ENCODE data around the gene GPD1L. TPM values are rescaled to one million over a fixed set of nuclear protein-coding genes. Genes with fewer than 3 reads are reported as not detected.

Gene GPD1L
- total and polyA plus RNA-seq, 2 of the 13 experiments (the other 11 are each of a cell fraction or from before 2014, with no cell fraction given) = 4.9 to 13.7 TPM

DNA sequence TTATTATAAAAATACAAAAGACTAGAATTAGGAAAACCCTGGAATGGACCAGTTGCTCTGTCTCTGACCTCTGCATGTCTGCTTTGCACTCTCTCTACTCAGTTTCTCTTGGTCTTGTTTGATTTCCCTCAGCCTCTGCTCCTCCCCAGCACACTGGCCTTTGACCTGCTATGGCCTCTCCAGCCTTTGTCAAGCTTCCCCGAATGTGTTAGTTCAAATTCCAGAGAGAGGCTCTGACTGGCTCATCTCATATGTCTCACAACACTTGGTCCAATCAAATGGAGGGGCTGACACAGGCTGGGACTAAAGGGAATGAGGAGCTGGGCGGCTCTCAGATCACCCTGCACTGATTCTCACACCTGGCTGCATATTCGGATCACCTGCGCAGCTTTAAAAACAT, 79.7 kb downstream of the GPD1L start (continued):
- TF ChIP-seq POGZ (CRISPR knock-in tag; IDR thresholded peaks at IDR 0.05) (peak; percentile 99), SP5 (CRISPR knock-in tag; IDR thresholded peaks at IDR 0.05; ENCODE audit: borderline replicate concordance, low read depth) (peak; percentile 99), MAX (IDR thresholded peaks at IDR 0.05) (0 out of 2 replicates have a peak, but pooled peaks have one; percentile 36), FOXO4 (CRISPR knock-in tag; conservative IDR thresholded peaks at IDR 0.05) (no peak), ZNF354B (CRISPR knock-in tag; IDR thresholded peaks at IDR 0.05) (no peak), ZNF30 (CRISPR knock-in tag; IDR thresholded peaks at IDR 0.05) (no peak), NR2C2 (CRISPR knock-in tag; IDR thresholded peaks at IDR 0.05; ENCODE audit: borderline replicate concordance) (peak; percentile 81), ZKSCAN1 (IDR thresholded peaks at IDR 0.05; ENCODE audit: low read length) (no peak), ZNF24 (IDR thresholded peaks at IDR 0.05) (no peak), SOX6 (IDR thresholded peaks at IDR 0.05) (no peak), SOX6 (CRISPR knock-in tag; IDR thresholded peaks at IDR 0.05) (peak; percentile 93), NR2F1 (CRISPR knock-in tag; IDR thresholded peaks at IDR 0.05) (peak; percentile 94 to 96; a peak in 3 of 4 replicates), PHF21A (CRISPR knock-in tag; IDR thresholded peaks at IDR 0.05) (peak; percentile 88), MEIS2 (CRISPR knock-in tag; IDR thresholded peaks at IDR 0.05) (no peak), ZNF788 (CRISPR knock-in tag; IDR thresholded peaks at IDR 0.05; ENCODE audit: borderline replicate concordance) (peak; percentile 59; the same call in 1 of the 2 replicates), SAP130 (CRISPR knock-in tag; IDR thresholded peaks at IDR 0.05; ENCODE audit: low read depth) (peak; percentile 57), BCL6 (CRISPR knock-in tag; IDR thresholded peaks at IDR 0.05) (peak; percentile 89), PREB (CRISPR knock-in tag; IDR thresholded peaks at IDR 0.05) (no peak), NPAS2 (CRISPR knock-in tag; IDR thresholded peaks at IDR 0.05; ENCODE audit: borderline replicate concordance) (no peak), ZFP37 (CRISPR knock-in tag; IDR thresholded peaks at IDR 0.05; ENCODE audit: borderline replicate concordance) (peak; percentile 34; the same call in 1 of the 2 replicates), NFYB (CRISPR knock-in tag; IDR thresholded peaks at IDR 0.05) (peak; percentile 90), CCAR2 (optimal IDR thresholded peaks at IDR 0.05; ENCODE audit: low read depth, low read length) (no peak), ARID2 (CRISPR knock-in tag; IDR thresholded peaks at IDR 0.05; ENCODE audit: borderline replicate concordance) (peak; percentile 79; the same call in 1 of the 2 replicates), PBX2 (CRISPR knock-in tag; IDR thresholded peaks at IDR 0.05) (peak; percentile 65), FOXO1 (CRISPR knock-in tag; IDR thresholded peaks at IDR 0.05) (no peak; the same call in 1 of the 2 replicates), GTF3A (CRISPR knock-in tag; conservative IDR thresholded peaks at IDR 0.05) (no peak), ZBTB14 (CRISPR knock-in tag; IDR thresholded peaks at IDR 0.05) (no peak), HOXA3 (CRISPR knock-in tag; IDR thresholded peaks at IDR 0.05) (peak; percentile 76; the same call in 1 of the 2 replicates), TBX2 (CRISPR knock-in tag; IDR thresholded peaks at IDR 0.05; ENCODE audit: borderline replicate concordance) (peak; percentile 82; the same call in 1 of the 2 replicates)
